IPS-NIHi7 (cell line): ENCODE results near the gene IP6K1.

Experiments used
- DNase-seq: peaks from one replicate; pipeline ENCODE4 v3.0.0; 2012; ENCODE audit warnings: mixed read lengths; ENCODE audit errors: extremely low spot score

Gene IP6K1

GRCh38 chr3:49724586-49724985, 61.8 kb downstream of the IP6K1 start:
- no peak for DNase-seq

- DNase-seq, result peak; percentile 100
These were observed 62.5 kb downstream of the IP6K1 start, which contains the start of gene GMPPB for GRCh38 chr3:49723628-49724551. GMPPB (minus strand) TSS chr3:49723951; CDS start chr3:49723726, 225 bp downstream.

GRCh38 chr3:49723296-49723627, 63.1 kb downstream of the IP6K1 start:
- DNase-seq, result peak; percentile 42

DNA sequence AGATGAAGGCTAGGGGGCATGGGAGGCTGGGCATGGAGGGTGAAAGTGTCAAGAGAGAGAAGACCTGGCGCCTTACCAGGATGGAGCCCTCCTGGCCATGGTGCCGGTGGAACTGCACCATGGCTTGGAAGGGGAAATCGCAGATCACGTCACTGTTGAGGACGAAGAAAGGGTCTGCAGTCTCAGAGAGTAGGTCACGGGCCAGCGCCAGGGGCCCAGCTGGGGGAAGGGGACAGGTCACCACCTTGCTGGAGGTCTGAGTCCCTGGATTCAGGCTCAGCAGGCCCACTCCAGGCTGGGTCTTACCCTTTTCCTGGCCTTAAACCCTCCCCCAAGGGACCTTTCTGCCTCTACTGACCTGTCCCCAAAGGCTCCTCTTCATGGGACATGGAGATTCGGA, 63.4 kb downstream of the IP6K1 start:
- no peak for DNase-seq

DNA sequence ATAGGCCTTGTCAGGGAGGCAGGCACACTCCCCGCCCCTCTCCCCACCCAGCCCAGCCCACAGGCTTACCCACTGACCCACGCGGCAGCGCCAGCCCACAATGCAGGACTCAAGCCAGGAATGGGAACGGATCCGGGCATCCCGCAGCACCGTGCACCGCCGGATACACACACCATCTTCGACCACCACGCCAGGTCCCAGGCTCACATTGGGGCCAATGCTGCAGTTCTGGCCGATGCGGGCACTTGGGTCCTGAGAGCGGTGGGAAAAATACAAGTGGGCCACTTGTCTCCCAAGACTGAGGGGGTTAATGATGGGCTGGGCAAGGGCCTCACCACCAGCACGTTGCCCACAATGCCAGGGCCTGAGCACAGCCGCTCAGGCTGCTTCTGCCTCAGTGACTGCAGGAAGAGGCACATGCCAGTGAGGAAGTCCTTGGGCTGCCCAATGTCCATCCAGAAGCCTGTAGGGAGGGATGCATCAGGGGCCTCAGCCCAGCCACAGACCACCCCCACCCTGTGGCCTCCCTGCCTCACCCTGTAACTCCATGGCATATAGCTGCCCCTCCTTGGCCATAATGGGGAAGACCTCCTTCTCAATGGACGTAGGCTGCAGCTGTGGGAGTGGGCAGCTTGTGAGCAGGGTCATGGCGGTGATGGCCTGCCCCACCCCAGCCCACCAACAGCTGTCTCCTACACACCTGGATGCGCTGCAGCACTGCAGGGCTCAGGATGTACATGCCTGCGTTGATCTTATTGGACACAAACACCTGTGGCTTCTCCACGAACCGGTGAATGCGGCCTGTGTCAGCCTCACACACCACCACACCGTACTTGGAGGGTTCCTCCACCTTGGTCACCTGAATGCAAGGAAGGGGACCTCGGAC, 64.2 kb downstream of the IP6K1 start:
- no peak for DNase-seq

- DNase-seq, result no peak
These were observed 64.8 kb downstream of the IP6K1 start for GRCh38 chr3:49721596-49721895.

DNA sequence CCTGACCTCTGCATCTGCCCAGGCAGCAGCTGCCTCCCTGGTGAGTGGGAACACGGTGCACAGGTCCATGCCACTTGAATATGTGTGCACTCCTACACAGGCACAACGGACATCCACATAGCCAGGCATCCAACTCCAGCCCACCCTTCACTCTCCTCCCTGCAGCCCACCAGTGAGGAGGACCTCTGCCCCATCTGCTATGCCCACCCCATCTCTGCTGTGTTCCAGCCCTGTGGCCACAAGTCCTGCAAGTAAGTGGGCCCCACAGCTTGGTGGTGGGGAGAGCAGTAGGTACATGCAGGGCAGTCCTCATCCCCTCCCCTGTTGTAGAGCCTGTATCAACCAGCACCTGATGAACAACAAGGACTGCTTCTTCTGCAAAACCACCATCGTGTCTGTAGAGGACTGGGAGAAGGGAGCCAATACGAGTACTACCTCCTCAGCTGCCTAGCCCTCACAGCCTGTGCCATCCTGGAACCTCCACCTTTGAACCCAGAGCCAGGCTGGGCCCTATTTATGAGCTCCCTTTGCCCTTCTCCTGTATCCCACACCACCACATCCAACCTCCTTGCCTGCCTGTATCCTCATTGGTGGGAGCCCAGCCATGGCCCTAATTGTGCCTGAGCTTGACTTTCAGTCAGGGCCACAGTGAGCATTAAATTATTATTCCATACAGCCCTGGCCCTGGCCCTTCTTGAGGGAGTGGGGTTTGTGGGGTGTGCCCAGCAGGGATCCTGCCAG, 65.3 kb downstream of the IP6K1 start:
- no peak for DNase-seq

DNA sequence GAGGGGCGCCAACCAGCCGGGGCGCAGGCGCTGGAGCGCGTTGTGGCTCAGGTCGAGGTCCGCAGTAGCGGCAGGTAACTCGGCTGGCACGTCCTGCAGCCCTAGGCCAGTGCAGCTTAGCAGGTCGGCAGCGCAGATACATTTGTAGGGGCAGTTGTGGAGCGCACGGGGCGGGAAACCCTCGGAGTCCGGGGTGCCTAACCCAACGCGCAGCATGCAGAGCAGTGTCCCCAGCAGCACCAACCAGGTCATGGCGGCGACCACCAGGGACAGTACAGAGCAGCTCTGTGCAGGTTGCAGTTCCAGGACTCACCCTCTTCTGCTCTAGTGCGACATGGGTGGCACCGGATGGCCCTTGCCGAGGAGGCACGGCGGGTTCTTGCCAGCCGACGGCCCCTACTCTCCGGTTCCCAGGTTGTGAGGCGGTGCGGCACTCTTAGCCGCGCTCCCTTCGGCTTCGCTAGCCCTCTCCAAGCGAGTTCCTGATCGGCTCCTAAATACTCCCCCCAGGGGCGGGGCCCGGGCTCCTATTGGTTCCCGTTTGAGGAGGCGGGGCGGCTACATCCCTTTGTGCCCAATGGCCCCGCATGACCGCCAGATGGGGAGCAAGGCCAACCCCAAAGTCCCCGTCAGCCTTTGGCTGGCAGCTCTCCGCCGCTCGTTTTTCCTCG, 67.0 kb downstream of the IP6K1 start, which contains the start of gene AMIGO3:
Gene AMIGO3, minus strand, starts transcription at position 471 of the 671 bp plus-strand sequence. Its CDS starts 219 bp downstream, at position 252.
- peak; percentile 98 for DNase-seq

GRCh38 chr3:49718858-49719213, 67.5 kb downstream of the IP6K1 start:
- no peak for DNase-seq

DNA sequence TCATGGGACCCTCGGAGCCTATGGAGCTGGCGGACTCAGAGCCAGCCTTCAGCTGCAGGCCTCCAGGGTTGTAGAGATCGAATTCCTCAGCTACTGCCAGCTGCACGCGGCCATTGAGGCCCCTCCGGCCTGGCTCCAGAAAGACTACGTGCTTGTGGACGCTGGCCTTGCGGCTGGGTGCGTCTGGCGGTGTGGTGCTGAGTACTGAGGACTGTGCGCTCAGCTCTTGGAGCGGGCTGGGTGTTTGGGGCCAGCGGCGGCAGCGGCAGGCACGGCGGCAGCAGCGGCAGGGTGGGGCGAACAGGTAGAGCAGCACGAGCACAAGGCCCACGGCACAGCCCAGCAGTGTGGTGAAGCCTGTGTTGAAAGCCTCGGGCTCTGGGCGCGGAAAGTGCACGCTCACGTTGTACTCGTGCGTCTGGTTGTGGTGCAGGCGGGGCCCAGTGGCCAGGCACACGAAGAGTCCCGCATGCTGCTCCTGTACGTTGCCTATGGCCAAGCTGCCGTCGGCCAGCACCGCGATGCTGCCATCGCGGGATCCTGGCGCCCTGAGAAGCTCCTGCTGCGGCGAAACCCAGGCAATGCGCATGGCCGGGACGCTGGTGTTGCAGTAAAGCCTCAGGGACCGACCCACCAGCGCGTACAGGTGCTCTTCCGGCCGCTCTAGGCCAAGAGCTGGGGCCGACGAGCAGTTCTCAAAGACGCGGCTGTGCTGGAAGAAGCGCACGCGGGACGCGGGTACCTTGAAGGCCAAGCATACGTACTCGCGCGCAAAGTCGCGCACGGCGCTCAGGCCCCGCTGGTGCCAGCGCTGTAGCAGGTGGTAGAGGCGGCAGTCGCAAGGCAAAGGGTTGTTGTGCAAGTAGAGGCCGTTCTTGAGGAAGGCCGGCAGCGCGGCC, 68.1 kb downstream of the IP6K1 start:
- DNase-seq, result no peak

- DNase-seq, result no peak
These were observed 69.0 kb downstream of the IP6K1 start for GRCh38 chr3:49717211-49717958.

GRCh38 chr3:49716691-49717210, 69.6 kb downstream of the IP6K1 start:
- no peak for DNase-seq

DNA sequence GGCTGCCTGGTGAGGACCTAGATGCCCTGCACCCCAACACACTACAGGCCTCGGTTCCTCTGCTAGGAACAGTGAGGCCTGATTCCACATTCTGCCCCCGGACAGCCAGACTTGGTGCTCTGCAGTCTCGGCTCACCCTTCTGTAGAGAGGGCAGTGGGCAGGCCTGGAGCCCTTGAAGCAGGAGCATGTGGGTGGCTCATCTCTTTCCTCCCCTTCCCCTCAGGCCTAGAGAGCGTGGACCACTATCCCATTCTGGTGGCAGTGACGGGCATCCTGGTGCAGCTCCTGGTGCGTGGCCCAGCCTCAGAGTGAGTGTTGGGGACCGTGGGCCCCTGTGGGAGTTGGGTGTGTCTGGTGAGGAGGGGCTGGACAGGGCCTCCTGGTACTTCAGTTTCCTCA, 70.2 kb downstream of the IP6K1 start:
- no peak for DNase-seq

- DNase-seq, result no peak
These were observed 70.7 kb downstream of the IP6K1 start for GRCh38 chr3:49715611-49716121.

- no peak for DNase-seq
These were observed 71.4 kb downstream of the IP6K1 start for GRCh38 chr3:49714728-49715550.

GRCh38 chr3:49713336-49714105, 72.8 kb downstream of the IP6K1 start:
- no peak for DNase-seq

DNA sequence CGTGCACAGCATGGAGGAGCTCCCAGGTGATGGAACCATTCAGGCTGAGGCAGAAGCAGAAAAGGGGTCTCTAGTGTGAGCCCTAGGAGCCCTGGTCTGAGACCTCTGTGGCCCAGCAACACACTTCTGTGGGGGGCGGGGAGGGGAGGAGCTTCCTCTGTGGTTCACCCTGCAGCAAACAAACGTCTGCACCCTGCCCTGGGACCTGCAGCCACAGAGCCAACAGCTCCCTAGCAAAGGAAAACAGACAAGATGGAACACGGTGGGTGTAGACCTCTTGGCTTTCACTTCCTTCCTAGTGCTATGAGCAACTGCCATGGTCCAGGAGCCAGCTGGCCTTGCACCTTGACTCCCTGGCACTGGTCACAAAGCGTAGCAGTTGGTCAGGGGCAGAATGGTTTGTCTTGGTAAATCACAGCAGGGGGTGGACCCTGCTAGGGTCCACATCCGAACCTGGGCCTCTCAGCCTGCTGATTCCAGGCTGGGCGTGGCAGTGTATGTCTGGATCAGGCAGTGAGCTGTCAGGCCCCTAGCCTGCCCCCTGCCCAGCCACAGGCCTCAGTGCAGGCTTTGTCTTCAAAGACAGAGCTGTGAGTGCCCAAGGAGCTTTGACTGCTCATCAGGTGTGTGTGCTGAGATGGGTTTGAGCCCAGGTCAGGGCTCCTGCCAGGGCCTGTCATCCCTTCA, 73.6 kb downstream of the IP6K1 start:
- DNase-seq, result no peak
